ENCODE results near the gene SCFD2.
"Not testable (repeated sequence)": the region's sequence is repeated elsewhere in the genome, so short reads cannot be mapped to it uniquely, and the experiment has no call there.

SCFD2 gene

DNA sequence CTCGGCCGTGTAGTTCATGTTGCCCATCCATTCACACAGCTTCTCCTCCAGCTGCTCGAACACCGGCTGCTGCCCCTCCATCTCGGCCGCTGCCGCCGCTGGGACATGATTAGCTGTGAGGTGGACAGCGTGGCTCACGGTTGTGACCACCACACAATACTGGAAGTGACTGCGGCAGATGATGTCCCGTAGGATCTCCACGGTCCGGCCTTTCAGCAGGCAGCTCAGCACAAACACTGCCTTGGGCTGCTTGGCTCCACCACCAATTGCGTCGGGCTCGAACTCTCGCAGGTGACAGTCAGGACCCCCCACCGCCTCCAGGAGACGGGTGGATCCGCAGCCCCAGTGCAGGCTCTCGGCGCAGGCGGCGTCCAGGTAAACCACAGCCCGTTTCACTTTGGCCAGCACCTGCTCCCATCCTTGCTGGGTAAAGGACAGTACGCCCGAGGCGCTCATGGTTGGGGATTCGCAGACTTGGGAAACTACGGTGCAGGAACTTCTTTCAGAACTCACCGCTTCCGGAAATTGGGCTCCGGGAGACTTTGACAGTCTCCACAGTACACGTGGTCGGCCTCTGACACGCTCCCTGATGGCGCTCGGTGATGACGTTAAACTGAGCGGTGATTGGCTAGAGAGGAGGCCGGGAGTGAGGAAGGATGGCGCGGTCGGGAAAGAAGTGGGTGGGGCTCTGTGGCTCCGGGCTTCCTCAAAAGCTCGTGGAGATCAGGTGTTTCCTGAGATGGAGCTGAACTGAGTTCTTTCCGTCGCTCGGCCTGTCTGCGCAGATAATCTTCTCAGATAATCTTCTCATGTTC lies at the start of gene SCFD2:
SCFD2 (minus strand) TSS at position 576 of the 815 bp plus-strand sequence.
- H3K4me3 ChIP-seq (ENCODE audit: low read depth, low read length) = peak within 1 kb of the TSS; percentile 97
- TF ChIP-seq, protein P1, sequence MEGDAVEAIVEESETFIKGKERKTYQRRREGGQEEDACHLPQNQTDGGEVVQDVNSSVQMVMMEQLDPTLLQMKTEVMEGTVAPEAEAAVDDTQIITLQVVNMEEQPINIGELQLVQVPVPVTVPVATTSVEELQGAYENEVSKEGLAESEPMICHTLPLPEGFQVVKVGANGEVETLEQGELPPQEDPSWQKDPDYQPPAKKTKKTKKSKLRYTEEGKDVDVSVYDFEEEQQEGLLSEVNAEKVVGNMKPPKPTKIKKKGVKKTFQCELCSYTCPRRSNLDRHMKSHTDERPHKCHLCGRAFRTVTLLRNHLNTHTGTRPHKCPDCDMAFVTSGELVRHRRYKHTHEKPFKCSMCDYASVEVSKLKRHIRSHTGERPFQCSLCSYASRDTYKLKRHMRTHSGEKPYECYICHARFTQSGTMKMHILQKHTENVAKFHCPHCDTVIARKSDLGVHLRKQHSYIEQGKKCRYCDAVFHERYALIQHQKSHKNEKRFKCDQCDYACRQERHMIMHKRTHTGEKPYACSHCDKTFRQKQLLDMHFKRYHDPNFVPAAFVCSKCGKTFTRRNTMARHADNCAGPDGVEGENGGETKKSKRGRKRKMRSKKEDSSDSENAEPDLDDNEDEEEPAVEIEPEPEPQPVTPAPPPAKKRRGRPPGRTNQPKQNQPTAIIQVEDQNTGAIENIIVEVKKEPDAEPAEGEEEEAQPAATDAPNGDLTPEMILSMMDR (IDR thresholded peaks at IDR 0.05; ENCODE audit: low read depth, low read length) = no peak

DNA sequence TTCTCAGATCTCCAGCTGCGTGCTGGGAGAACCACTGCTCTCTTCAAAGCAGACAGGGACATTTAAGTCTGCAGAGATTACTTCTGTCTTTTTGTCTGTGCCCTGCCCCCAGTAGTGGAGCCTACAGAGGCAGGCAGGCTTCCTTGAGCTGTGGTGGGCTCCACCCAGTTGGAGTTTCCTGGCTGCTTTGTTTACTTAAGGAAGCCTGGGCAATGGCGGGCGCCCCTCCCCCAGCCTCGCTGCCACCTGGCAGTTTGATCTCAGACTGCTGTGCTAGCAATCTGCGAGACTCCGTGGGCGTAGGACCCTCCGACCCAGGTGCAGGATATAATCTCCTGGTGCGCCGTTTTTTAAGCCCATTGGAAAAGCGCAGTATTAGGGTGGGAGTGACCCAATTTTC lies 43.6 kb upstream of the SCFD2 start:
- H3K4me3 ChIP-seq (ENCODE audit: low read depth, low read length) = not testable (repeated sequence)

DNA sequence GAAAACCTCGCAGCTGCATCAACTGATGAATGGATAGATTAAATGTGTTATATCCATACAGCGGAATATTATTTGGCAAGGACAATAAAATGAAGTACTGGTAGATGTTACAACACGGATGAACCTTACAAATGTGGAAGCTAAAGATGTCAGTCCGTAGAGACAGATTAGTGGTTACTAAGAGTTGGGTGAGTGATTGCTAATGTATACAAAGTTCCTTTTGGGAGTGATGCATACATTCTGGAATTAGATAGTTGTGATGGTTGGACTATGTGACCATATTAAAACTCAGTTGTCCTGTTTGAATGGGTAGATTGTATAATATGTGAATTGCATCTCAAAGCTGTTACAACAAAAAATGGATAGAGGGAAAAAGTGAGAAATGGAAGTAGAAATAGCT lies 14.4 kb upstream of the SCFD2 start:
- TF ChIP-seq, protein P1 (IDR thresholded peaks at IDR 0.05; ENCODE audit: low read depth, low read length) = no peak
- no peak overlapping the region for H3K4me3 ChIP-seq (ENCODE audit: low read depth, low read length)

DNA sequence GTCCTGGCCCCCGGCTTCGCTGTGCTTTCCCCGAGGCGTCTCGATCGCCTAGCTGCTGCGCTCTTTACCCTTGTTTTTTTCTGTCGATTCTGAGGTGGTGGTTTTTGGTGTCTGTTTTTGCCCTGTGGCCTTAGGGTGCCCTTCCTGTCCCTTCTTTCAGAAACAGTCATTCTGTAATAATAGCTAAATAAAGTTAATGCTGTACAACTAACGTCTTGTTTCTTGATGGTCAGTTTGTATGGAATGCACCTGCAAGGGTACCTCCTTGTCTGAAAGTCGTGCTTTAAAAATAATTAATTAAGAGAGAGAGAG lies 12.3 kb upstream of the SCFD2 start:
- TF ChIP-seq, protein P1 (IDR thresholded peaks at IDR 0.05; ENCODE audit: low read depth, low read length) = no peak
- H3K4me3 ChIP-seq (ENCODE audit: low read depth, low read length) = peak overlapping the region; percentile 87

DNA sequence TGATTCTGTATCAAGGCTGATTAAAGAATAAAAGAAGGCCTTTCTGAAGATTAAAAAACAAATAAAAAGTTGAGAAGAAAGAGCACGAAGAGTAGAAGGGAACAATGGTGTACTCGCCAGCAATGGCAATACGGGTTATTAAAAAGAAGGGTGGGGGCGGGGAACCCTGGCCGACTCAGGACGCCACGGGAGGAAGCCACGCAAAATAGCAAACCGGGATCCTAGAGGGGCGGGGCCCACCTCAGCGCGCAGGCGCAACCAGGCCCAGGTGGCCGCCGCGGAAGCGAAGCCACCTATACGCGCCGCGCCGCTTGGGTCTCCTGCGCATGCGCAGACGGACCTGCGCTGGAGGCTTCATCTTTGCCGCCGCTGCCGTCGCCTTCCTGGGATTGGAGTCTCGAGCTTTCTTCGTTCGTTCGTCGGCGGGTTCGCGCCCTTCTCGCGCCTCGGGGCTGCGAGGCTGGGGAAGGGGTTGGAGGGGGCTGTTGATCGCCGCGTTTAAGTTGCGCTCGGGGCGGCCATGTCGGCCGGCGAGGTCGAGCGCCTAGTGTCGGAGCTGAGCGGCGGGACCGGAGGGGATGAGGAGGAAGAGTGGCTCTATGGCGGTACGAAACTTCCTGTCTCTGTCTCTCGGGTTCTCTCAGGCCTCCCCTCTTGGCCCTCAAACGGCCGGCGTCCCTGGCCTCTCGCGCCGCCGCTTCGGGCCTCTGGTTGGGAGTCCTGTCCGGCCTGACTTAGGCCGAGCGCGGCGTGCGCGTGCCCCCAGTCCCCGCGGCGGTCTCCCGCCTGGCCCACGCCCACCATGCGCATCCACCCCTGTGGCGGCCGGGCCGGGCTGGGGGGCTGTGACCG lies 11.7 kb upstream of the SCFD2 start, which contains the start of gene FIP1L1:
FIP1L1 (plus strand) TSS at position 323 of the 852 bp plus-strand sequence; CDS start at position 521, 198 bp downstream.
- peak within 1 kb of the TSS; percentile 87 for H3K4me3 ChIP-seq (ENCODE audit: low read depth, low read length)
- TF ChIP-seq, protein P1 (IDR thresholded peaks at IDR 0.05; ENCODE audit: low read depth, low read length) = no peak

DNA sequence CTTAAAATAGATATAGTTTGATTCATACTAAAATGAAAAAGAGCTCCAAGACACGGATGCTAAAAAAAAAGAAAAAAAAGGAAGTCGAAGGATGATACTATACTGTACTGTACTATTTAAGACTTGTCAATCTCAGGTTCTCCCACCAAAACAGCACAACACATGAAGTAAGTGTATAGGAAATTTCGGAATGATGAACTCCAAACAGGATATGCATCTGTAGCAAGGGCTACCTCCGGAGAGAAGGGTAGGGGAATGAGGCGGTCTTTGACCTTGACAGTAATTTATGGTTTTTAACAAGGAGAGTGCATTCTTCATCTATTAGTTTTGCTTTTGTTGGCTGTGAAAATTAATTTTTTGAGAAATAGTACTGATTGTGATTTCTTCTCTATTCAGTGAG lies 11.0 kb upstream of the SCFD2 start:
- peak overlapping the region; percentile 87 for H3K4me3 ChIP-seq (ENCODE audit: low read depth, low read length)
- TF ChIP-seq, protein P1 (IDR thresholded peaks at IDR 0.05; ENCODE audit: low read depth, low read length) = no peak

DNA sequence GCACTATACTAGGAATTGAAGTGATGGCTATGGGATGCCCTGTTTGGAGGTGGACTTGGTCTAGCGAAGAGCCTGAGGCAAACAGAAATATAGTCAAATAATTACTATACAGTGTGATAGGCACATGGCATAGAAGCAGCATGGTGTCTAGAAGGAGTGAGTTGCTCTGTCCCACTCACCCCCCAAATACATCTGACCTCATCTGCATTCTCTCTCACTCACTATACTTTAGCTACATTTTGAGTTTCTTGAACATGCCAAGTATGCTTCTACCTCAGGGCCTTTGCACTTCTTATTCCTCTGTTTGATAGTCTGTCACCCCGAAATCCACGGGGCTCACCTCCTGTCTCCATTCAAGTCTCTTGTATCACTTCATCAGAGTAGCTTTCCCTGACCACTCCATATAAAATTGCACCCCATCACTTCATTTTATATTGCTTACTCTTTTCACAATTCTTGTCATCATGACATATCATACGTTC lies 9.0 kb upstream of the SCFD2 start:
- TF ChIP-seq, protein P1 (IDR thresholded peaks at IDR 0.05; ENCODE audit: low read depth, low read length) = no peak
- no peak overlapping the region for H3K4me3 ChIP-seq (ENCODE audit: low read depth, low read length)
